C4-2B (cell line): ENCODE measurements around the gene RASGRF2.

Experiments used
- ZFX ChIP-seq: fragments of 450-650 bp; IDR thresholded peaks from 2 replicates; pipeline ENCODE4 v1.6.1; 2017
- TF ChIP-seq, protein P1 (sequence below): fragments of 450-650 bp; conservative IDR thresholded peaks from 2 replicates; pipeline ENCODE4 v1.5.1; 2017; ENCODE audit warnings: mild to moderate bottlenecking

- TF ChIP-seq, protein P1, sequence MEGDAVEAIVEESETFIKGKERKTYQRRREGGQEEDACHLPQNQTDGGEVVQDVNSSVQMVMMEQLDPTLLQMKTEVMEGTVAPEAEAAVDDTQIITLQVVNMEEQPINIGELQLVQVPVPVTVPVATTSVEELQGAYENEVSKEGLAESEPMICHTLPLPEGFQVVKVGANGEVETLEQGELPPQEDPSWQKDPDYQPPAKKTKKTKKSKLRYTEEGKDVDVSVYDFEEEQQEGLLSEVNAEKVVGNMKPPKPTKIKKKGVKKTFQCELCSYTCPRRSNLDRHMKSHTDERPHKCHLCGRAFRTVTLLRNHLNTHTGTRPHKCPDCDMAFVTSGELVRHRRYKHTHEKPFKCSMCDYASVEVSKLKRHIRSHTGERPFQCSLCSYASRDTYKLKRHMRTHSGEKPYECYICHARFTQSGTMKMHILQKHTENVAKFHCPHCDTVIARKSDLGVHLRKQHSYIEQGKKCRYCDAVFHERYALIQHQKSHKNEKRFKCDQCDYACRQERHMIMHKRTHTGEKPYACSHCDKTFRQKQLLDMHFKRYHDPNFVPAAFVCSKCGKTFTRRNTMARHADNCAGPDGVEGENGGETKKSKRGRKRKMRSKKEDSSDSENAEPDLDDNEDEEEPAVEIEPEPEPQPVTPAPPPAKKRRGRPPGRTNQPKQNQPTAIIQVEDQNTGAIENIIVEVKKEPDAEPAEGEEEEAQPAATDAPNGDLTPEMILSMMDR, result no peak
- TF ChIP-seq ZFX, result no peak
Measured at GRCh38 chr5:81078930-81079329, 118.8 kb downstream of the RASGRF2 start.
